Sigmoid colon (tissue), 7 donors: ENCODE measurements around the gene PRR23C. TPM values are rescaled to one million over a fixed set of nuclear protein-coding genes. Genes with fewer than 3 reads are reported as not detected.

Experiments used
- DNase-seq: peaks from one replicate; pipeline ENCODE4 v3.0.0-alpha.2; 2019
- H3K27ac ChIP-seq, 4 donors: fragments of 200-600 bp; sonication (generic); one replicate each; pipeline ENCODE4 v1.5.1; 2016 to 2019; ENCODE audit warnings: mild to moderate bottlenecking in 1 of 4
- H3K27me3 ChIP-seq, 3 donors: fragments of 200-600 bp; sonication (generic); one replicate each; pipeline ENCODE4 v1.5.1; 2019; ENCODE audit warnings: mild to moderate bottlenecking in 1 of 3
- H3K36me3 ChIP-seq, 4 donors: fragments of 200-600 bp; sonication (generic); one replicate each; pipeline ENCODE4 v1.5.1; 2016 to 2019
- H3K4me1 ChIP-seq, 4 donors: fragments of 200-600 bp; sonication (generic); one replicate each; pipeline ENCODE4 v1.5.1; 2017 to 2019
- H3K4me3 ChIP-seq, 4 donors: fragments of 200-600 bp; sonication (generic); one replicate each; pipeline ENCODE4 v1.5.1; 2017 to 2019; ENCODE audit warnings: mild to moderate bottlenecking in 2 of 4, moderate library complexity in 1 of 4
- H3K9me3 ChIP-seq, 4 donors: fragments of 200-600 bp in 3 of 4; sonication (generic) in 3 of 4; one replicate each; pipeline versions ENCODE4 v1.5.1 to v1.6.1; 2013 to 2019
- CTCF ChIP-seq, 4 experiments: fragments of 450-650 bp in 3 of 4; fragments of 200-600 bp in 1 of 4; IDR thresholded peaks; one replicate each; pipeline ENCODE4 v1.5.1; 2016 to 2019; ENCODE audit warnings: antibody characterized with exemption in 4 of 4, mild to moderate bottlenecking in 3 of 4, moderate library complexity in 2 of 4
- EP300 ChIP-seq, 4 donors: sonication (generic); formaldehyde crosslinking; IDR thresholded peaks; one replicate each; pipeline ENCODE4 v1.6.1; 2017; ENCODE audit warnings: antibody characterized with exemption in 4 of 4
- POLR2A ChIP-seq, 2 donors: fragments of 450-650 bp; IDR thresholded peaks; one replicate each; pipeline ENCODE4 v1.6.1; 2016; ENCODE audit warnings: antibody characterized with exemption in 2 of 2, mild to moderate bottlenecking in 2 of 2, moderate library complexity in 2 of 2
- POLR2AphosphoS5 ChIP-seq, 4 donors: sonication (generic); formaldehyde crosslinking; IDR thresholded peaks; one replicate each; pipeline ENCODE4 v1.6.1; 2017; ENCODE audit warnings: antibody characterized with exemption in 4 of 4
- WGBS, 2 donors: extraction: QIAGEN DNeasy Blood & Tissue Kit; methylation state at CpG; one replicate each; pipeline ENCODE4 v1.1.7; 2013; 5-methylcytosine and 5-hydroxymethylcytosine counted together
- intact Hi-C: fragments of 100-400 bp; cut with DNase I; formaldehyde crosslinking; loops from one replicate; pipeline ENCODE4 v1.15.1; 2023
- polyA plus RNA-seq, 3 donors: library from polyadenylated mRNA; stranded (reverse); fragments of 200-250 nt; gene quantifications; one replicate each; pipeline ENCODE4 v1.2.3, GENCODE V29; 2013
- total RNA-seq, 4 donors: library from RNA; depleted of rRNA; stranded (reverse); fragments of >200 nt; gene quantifications; one replicate each; pipeline ENCODE4 v1.1.0, GENCODE V29; 2016
- donor health status: healthy with polysubstance abuse.
- donor health status: Bipolar disorder and iron deficiency.
- donor health status: healthy.

Gene PRR23C
- total and polyA plus RNA-seq, 7 donors, result not detected

GRCh38 chr3:139020036-139020867, 24.4 kb downstream of the PRR23C start:
- Histone ChIP-seq H3K27ac (no peak overlapping the region), H3K4me1 (no peaks in the 10 kb centered on the region), H3K4me3 (no peak overlapping the region), H3K27me3 (no peaks in the 10 kb centered on the region), H3K36me3 (no peaks in the 10 kb centered on the region), H3K9me3 (peaks cover 0 to 4% (median 0%) of the 10 kb centered on the region in 4 donors)
- no peak for DNase-seq
- 65 to 84% methylated on average over 81 of the region's 81 CpGs for WGBS, 2 donors
- TF ChIP-seq CTCF (IDR thresholded peaks at IDR 0.05) (no peak), EP300 (IDR thresholded peaks at IDR 0.05) (no peak), POLR2A (IDR thresholded peaks at IDR 0.05) (no peak), POLR2AphosphoS5 (IDR thresholded peaks at IDR 0.05) (no peak)
- intact Hi-C loops, result no loop called here

- Histone ChIP-seq H3K4me1 (no peaks in the 10 kb centered on the region), H3K9me3 (peaks cover 0 to 4% (median 0%) of the 10 kb centered on the region in 4 donors), H3K27me3 (no peaks in the 10 kb centered on the region), H3K36me3 (no peaks in the 10 kb centered on the region), H3K27ac (no peak overlapping the region), H3K4me3 (no peak overlapping the region)
- no peak for TF ChIP-seq POLR2AphosphoS5 (IDR thresholded peaks at IDR 0.05)
- no peak for TF ChIP-seq POLR2A (IDR thresholded peaks at IDR 0.05)
- no peak for TF ChIP-seq EP300 (IDR thresholded peaks at IDR 0.05)
- TF ChIP-seq CTCF (IDR thresholded peaks at IDR 0.05), result no peak
- DNase-seq, result no peak
- 64 to 77% methylated on average over 3 of the region's 3 CpGs for WGBS, 2 donors
- intact Hi-C loops, result no loop called here
Measured at GRCh38 chr3:139016430-139017048, 28.2 kb downstream of the PRR23C start.

- Histone ChIP-seq H3K4me3 (no peak within 1 kb of the TSS), H3K27ac (no peak within 1 kb of the TSS), H3K4me1 (no peaks in the 10 kb centered on the region), H3K9me3 (peaks cover 0 to 4% (median 0%) of the 10 kb centered on the region in 4 donors), H3K36me3 (no peaks in the 10 kb centered on the region), H3K27me3 (no peaks in the 10 kb centered on the region)
- 74 to 89% methylated on average over 60 of the region's 60 CpGs for WGBS, 2 donors
- no peak for DNase-seq
- TF ChIP-seq CTCF (IDR thresholded peaks at IDR 0.05), result no peak
- no peak for TF ChIP-seq EP300 (IDR thresholded peaks at IDR 0.05)
- TF ChIP-seq POLR2AphosphoS5 (IDR thresholded peaks at IDR 0.05), result no peak
- no peak for TF ChIP-seq POLR2A (IDR thresholded peaks at IDR 0.05)
- intact Hi-C loops, result no loop called here
Measured at GRCh38 chr3:139006051-139006716, 38.5 kb downstream of the PRR23C start, which contains the start of gene PRR23A. PRR23A (minus strand) TSS chr3:139006268; CDS start chr3:139006268, 0 bp downstream.

GRCh38 chr3:139005356-139005993, 39.2 kb downstream of the PRR23C start:
- TF ChIP-seq POLR2A (IDR thresholded peaks at IDR 0.05), result no peak
- no peak for TF ChIP-seq EP300 (IDR thresholded peaks at IDR 0.05)
- no peak for TF ChIP-seq CTCF (IDR thresholded peaks at IDR 0.05)
- TF ChIP-seq POLR2AphosphoS5 (IDR thresholded peaks at IDR 0.05), result no peak
- 82 to 92% methylated on average over 45 of the region's 45 CpGs for WGBS, 2 donors
- Histone ChIP-seq H3K9me3 (peaks cover 0 to 4% (median 0%) of the 10 kb centered on the region in 4 donors), H3K27me3 (no peaks in the 10 kb centered on the region), H3K4me3 (no peak overlapping the region), H3K36me3 (no peaks in the 10 kb centered on the region), H3K27ac (no peak overlapping the region), H3K4me1 (no peaks in the 10 kb centered on the region)
- intact Hi-C loops, result no loop called here
- DNase-seq, result no peak
